GM18907 (cell line): ENCODE data around the gene TTC28.

Experiments used
- ATAC-seq: cut with Tn5 transposase; IDR thresholded peaks from one replicate; pipeline ENCODE4 v1.9.1; 2021; ENCODE audit warnings: mild to moderate bottlenecking, moderate library complexity; ENCODE audit not compliant: unreplicated experiment

The TTC28 gene

DNA sequence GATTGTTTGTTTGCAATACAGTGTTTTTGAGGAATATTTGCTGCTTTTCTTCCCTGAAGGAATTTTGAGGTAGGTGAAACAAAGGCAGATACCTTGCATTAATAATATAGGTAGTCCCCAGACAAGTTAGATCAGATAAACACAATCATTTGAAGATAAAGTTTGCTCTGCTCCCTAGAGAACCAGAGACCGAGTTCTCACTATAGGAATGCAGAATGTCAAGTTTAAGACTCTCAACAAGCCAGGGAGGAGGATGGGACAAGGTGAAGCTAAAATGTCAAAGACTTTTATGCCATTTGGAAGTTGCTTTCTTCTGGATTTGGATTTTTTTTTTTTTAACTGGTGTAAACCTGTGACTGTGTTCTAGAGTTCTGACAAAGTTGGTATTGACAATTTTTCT, 364.7 kb downstream of the TTC28 start:
- no peak for ATAC-seq

DNA sequence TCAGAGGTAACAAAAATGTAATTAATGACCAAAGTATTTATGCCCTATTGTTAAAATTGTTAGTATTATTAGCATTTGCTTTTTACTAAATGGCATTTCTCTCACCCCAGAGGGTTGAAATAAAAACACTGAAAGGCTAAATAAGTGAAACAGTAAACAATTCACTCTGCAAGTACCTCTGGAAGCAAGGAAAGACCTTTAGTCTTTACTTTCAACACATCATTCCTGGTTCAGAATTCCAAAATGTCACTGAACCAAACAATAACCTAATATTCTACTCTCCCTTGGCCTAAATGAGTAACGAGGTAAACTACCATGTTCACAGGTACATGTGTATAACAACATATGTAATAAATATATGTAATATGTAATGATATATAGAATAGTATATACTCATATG, 369.3 kb downstream of the TTC28 start:
- ATAC-seq: no peak

DNA sequence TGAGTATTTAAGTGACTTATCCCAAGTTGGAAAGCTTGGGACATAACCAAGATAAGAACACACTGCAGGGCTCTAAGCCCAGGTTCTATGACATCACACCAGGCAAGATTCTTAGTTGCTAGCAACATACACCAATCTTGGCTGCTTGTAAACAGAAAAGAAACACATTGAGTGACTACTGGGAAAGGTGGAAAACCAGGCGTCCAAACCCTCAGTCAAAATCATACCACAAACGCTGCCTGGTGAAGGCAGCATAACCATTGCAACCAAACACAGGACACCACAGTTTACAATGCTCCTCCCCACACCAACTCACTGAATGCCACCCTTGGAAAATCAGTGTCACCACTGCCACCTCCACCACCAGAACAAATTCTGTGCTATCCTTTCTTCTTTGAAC, 379.9 kb downstream of the TTC28 start:
- ATAC-seq: no peak

DNA sequence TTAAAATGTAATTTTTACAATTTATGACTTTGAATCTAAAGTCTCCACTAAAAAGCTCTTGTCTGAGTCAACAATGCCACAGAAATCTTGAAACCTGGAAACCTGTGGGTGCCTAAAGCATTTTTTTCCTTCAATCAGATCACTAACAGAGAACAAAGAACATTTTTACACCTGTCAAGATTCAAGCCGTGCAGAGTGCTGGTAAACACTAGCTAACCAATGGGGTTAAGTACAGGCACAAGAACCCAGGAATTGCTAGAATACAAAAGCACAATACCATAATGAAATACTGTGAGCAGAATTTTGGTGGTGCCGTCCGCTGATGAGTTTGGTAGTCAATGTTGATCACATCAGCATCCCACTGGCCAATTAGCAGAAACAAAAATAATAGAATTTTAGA, 380.3 kb downstream of the TTC28 start:
- no peak for ATAC-seq

DNA sequence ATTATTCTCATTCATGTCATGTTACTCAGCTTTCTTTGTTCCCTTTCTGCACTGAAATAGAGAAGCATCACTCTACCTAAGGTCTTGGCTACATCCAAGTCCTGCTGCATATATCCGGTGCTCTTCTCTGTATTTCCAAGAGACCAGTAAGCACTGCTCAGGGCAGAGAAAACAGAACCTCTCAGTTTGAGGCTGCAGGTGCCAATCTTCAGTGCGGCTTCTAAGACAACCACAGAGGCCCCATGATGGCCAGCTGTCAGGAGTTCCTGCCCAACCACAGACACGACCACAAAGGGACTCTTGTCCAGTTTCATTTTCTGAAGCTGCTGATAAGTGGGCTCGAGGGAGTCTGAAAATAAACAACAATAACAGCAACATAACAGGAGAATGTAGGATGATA, 382.1 kb downstream of the TTC28 start:
- ATAC-seq: no peak

DNA sequence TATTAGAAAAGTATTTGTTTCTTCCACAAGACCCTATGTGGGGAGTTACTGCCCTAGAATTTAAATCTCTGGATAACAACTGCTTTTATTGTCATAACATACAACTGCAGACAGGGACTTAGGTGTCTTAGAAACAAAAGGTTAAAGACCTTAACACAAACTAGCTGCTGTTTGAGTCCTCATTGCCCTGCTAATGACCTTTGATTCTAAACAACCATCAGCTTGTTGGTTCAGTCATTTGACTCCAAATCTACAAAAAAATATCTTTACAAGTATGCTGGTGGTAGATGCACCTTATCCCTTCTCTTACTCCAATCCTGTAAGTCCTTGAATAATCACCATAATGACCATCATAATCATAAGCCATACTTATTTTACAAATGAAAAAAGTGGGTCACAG, 383.2 kb downstream of the TTC28 start:
- no peak for ATAC-seq

DNA sequence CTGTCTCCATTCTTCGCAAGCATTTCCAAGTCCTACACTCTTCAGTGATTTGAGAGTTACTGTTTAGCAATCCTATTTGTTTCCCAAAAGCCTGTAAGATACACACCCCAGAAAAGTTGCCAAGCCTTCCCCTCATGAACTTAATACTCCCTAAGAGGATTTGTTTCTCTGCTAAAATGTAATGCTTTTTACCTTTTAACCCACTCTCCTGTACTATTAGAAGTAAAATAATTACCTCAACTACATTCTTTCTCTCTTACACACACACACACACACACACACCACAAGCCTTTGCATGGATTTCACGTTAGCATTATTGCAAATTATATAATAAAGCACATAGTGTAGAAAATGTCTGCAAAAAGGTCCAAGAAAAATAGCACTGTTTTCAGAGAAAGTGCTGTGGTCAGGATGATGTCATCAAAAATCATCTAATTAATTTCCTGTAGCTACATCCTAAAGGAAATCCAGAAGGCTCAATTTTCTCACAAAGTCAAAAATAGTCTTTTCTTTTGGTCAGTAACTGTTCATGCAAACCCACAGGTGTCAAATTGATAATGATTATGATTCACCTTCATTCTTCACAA, 396.5 kb downstream of the TTC28 start:
- ATAC-seq: no peak

DNA sequence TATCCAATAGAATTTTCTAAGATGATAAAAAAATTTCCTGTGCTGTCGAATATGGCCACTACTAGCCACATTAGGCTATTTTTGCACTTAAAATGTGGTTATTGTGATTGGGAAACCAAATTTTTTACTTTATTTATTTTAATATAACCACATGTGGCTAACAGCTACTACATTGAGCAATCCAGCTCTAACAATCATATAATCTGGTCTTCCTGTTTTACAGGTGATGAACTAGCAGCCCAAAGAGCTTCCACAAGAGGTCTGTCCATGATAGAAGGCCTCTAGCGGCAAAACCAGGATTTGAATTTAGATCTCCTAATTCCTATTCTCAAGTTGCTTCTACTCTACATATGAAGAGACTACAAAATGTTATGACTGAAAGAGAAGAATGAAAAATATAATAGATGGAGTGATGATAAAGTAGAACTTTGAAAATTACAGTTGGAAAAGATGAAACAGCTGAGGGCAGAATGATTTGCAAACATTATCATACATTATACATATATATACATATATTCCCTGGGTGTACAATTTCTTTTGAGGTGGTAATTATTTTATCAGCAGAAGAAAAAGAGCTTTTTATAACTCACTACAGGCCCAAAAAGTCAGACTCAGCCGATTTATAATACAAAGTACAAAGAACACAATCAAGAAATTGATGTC, 397.1 kb downstream of the TTC28 start:
- no peak for ATAC-seq

DNA sequence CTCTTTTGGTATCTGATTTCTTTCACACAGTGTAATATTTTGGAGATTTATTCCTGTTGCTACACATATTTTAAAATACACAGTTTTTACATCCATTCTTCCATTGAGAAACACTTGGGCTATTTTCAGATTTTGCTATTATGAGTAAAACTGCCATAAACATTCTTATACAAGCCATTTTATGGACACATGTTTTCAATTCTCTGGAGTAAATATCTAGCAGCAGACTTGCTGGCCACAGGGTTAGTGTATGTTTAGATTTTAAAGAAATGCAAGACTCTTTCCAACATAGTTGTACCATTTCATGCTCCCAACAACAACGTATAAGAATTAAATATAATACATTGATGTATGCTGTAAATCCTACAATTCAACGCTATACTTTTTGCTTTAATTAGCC, 399.8 kb downstream of the TTC28 start:
- no peak for ATAC-seq

DNA sequence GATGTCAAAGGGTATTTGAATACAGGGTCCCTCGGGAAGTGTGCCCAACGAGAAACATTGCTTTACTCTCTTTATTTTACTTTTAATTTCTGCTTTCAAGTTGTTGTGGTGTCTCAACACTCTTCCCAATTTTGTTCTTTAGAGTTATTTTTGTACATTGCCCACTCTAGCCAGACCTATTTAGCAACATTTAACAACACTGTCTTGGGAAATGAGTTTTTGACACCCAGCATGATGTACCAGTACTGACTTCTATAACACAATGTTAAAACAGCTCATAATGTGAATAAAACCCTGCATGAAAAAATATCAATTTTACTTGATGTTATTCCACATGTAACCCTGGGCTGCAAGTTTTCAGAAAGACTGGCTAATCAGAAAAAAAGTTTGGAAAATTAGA, 410.4 kb downstream of the TTC28 start:
- ATAC-seq: no peak

DNA sequence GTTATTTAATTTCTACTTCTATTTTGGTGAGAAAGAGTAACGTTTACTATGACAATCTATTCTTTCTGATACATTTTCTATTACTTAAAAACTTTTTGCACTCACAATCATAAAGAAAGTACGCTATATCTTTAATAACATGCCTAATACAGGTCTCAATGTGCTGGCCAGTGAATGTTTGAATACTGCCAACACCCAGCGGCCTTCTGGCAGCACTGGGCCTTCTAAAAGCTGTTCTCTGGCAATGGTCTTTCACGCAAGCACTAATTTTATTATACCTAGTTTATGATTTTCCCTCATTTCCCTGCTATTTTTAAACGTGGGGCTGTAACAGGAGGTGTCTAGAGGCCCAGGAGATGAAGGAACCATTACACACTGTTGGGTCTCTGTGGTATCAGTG, 410.8 kb downstream of the TTC28 start:
- no peak for ATAC-seq

DNA sequence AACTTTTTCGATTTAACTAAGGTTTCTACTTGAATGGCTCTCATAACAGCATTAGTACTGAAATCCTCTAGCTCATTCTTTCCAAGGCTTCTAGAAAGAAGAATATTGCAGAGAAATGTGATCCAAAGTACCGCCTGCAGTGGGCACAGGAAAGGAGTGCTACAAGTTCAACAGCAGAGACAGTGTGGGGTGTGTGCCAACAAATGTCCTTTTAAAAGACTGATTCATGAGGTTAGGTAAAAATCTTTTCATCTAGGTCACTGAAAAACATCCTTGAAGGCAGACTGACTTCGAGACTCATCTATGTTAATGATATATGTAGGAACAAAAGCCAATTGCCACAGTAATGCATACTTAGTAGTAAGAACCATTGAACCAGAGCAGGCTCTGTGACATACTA, 411.5 kb downstream of the TTC28 start:
- no peak for ATAC-seq

DNA sequence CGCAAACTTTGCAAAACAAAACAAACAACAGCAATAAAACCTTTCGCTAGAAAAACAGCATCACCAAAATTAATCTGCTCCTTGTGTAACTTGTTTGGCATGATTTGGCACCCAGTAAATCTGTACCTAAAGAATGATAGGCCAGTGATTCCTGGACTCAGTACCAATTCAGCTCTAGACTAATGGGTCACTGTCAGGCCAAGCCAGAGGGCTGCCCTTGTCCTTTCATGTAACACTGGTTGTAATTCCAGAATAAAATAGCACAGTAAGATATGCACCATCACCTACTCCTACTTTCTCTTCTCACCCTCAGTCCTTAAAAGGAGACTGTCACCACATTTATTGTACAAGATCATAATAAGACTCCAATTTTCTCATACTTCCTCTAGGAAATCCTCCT, 419.0 kb downstream of the TTC28 start:
- ATAC-seq: no peak

DNA sequence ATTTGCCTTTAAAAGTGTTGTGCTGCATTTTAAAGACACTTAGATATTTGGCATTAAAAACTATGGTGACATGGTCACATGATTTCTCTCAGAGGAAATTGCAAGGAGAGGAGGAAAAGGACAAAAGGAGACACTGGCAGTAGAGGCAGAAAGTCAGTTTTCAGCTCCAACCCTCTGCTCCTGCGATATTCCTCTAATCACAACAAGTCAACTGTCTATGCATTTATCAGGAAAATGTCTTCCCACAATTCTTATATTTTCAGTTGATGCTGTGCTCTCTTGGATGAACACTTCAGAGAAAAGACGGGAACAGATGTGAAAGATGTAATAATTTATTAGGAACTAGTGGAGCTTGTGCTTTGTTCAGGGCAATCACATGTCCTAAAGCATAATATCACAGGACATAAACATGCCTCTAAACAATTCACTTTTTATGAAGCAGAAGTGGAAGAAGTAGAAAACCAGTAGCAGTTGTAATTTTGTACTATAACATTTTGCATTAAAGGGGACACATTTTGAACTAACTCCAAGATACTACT, 419.8 kb downstream of the TTC28 start:
- ATAC-seq: no peak

DNA sequence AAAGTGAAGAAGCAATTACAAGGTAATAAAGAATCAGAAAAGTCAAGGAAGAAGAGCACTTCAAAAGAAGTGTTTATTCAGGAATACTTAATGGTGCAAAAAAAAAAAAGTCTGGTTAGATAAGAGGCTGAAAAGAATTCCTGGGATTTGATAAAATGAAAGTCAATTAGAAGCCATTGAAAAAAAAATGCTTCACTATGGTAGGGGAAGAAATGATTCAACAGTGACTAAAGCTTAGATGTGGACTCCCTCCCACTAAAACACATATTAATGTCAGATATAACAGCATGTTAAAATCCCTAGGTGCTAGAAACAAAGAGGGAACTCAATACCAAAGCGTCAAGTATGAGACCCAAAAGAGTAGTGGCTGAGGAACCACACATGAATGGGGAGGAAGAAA, 425.2 kb downstream of the TTC28 start:
- ATAC-seq: no peak

DNA sequence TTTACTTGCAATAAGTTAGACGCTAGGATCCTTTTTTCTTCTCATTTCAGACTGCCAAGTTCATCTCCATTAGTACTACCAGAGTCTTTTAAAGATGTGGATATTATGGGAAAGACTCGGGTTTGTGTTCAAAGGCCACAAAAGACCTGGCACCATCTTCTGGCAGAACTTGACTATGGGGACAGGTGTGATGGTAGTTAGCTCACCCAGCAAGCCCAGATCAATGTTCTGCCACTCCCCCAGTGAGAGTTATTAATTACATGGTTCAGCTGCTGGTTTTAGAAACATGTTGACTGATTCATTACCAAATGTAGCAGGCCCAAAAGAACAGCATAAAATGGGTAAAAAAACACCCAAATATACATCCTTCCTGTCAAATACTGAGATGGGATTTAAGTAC, 427.1 kb downstream of the TTC28 start:
- no peak for ATAC-seq

DNA sequence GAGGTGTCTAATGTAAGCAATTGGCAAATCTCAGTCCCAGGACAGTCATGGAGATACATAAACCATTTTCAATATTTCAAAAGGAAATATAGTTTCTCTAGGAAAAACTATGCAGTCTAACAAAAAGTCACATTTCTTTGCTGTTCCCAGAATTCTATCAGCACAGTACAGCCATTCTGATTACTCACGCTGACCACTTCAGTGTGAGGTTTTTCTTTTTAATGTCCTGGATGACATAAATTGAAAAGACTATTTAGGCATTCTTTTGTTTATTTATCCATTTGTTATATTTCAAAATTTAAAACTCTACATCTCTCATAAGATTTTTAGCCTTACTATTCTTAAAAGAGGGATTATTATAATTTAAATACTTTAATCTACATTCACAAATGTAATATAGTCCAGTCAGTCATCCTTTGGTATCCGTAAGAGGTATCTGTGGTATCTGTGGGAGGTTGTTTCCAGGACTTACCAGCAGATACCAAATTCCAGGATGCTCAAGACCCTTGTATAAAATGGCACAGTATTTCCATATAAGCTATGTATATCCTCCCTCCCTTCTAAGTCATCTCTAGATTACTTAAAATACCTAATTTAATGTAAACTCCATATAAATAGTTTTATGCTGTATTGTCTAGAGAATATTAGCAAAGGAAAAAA, 429.5 kb downstream of the TTC28 start:
- no peak for ATAC-seq

DNA sequence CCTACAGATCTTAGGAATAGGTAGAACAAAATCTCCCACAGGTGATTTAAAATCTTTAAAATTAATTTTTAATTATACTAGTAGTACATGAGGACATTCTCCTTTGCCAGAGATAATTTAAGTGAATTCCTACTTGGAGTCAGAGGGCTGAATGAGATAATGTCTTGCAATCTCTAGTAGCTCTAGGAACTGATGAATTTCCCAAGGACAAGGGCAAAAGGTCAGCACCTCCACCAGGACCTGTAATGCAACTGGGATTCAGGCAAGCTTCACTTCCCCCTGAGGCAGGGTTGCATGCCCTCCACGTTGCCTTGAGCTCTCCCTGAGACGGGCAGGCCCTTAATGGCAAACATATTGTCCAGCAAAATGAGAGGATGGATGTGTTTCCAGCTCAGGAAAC, 430.2 kb downstream of the TTC28 start:
- no peak for ATAC-seq

DNA sequence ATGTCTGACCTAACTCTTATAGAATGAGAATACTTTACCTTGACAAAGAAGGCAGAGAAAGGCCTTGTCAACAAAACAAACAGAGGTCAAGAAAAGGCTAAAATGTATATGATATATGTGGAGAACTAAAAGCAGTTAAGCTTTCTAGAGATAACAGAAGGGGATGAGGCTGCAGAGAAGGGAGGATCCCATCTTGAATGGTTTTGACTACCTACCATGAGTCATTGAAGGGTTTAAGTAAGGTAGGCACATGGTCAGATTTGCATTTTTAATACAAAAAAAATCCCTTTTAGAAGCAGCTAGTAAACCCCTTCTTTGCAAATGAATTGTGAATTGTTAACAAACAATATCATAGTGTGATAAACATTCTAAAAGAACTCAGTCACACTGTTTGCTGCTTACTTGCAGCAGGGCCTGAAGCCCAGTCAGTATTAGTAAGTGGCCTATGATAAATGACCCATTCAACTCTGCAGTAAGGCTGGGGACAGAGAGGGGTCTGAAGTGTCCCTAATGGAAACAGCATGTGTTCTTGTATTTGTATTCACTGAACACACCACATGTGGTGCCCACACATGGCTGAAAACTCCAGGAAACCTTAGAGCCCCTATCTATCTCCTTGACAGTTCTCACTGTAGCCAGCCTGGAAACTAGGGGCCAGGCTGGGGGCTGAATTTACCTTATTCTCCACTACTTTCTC, 431.8 kb downstream of the TTC28 start:
- ATAC-seq: no peak

DNA sequence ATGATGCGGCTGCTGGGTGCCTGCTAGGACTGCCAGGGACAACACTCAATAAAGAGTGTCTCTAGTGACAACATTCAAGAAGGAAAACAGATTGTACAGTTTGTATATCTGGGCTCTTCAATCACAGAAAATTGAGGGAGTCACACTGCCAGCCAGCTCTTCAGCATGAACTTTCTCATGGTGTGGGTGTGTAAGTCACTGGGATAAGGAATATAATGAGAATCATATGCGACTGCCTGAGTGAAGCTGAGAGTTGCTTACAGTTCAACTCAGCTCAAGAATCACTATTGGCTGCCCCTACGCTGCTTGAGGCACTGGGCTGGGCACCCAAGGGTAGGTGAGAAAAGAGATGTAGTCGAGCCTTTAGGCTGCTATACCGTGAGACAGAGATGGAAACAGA, 432.5 kb downstream of the TTC28 start:
- ATAC-seq: no peak

DNA sequence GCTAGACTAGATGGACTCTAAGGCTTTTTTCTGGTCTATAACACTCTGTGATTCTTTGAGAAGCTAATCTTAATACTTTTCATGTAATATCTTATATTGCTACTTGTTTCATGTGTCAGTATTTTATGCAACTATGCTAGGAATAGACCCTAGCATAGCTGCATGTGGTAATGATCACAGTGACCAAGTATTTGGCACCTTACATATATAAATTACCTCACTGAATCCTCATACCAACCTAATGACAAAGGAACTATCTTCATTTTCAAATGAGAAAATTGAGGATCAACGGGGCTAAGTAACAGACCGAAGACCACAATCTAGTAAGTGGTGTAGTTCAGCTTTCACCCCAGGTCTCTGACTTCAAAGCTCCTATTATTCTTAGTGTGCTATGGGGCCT, 433.2 kb downstream of the TTC28 start:
- no peak for ATAC-seq
